Muscle of leg (tissue), 11 donors: Measurements from ENCODE around the gene INPP4B. TPM values are rescaled to one million over a fixed set of nuclear protein-coding genes. Genes with fewer than 3 reads are reported as not detected.

Experiments
- DNase-seq: peaks from one replicate; pipeline ENCODE4 v3.0.0; 2013
- H3K27ac ChIP-seq: one replicate; pipeline ENCODE4 v1.5.1; 2013; ENCODE audit warnings: mild to moderate bottlenecking, low read length, control low read depth
- H3K27me3 ChIP-seq: one replicate; pipeline ENCODE4 v1.6.1; 2013; ENCODE audit warnings: low read length; ENCODE audit not compliant: control insufficient read depth, insufficient read depth
- H3K36me3 ChIP-seq: one replicate; pipeline ENCODE4 v1.6.1; 2013; ENCODE audit warnings: low read length; ENCODE audit not compliant: control insufficient read depth, insufficient read depth
- H3K4me1 ChIP-seq: one replicate; pipeline ENCODE4 v1.6.1; 2013; ENCODE audit warnings: low read length; ENCODE audit not compliant: control insufficient read depth, insufficient read depth
- H3K4me3 ChIP-seq: one replicate; pipeline ENCODE4 v1.5.1; 2013; ENCODE audit warnings: low read length, control low read depth
- H3K9me3 ChIP-seq: replicated peaks from 2 replicates; pipeline ENCODE4 v1.6.1; 2013; ENCODE audit warnings: low read depth, low read length; ENCODE audit not compliant: control insufficient read depth
- WGBS: methylation state at CpG from one replicate; pipeline ENCODE4 v1.1.5; 2013; ENCODE audit warnings: missing lambda C conversion rate; ENCODE audit not compliant: insufficient coverage; 5-methylcytosine and 5-hydroxymethylcytosine counted together
- polyA plus RNA-seq, 8 donors: library from polyadenylated mRNA; unstranded; fragments of 120-200 nt; gene quantifications; one replicate each; pipeline versions ENCODE4 v1.2.1 to v1.2.3, GENCODE V29; 2013; ENCODE audit warnings: inconsistent platforms in 1 of 8, low replicate concordance in 1 of 8; ENCODE audit not compliant: insufficient read length in 8 of 8, insufficient read depth in 1 of 8
- total RNA-seq: library from RNA; stranded (reverse); fragments of 120-200 nt; gene quantifications from one replicate; pipeline ENCODE4 v1.2.4, GENCODE V29; 2013

INPP4B gene
- total and polyA plus RNA-seq, 9 donors: 15.7 to 55.1 (median 30.6) TPM

GRCh38 chr4:142540483-142540804 lies 305.7 kb downstream of the INPP4B start:
- no peak overlapping the region for H3K4me3 ChIP-seq
- H3K27me3 ChIP-seq: no peaks in the 10 kb centered on the region
- no peak overlapping the region for H3K27ac ChIP-seq
- no peaks in the 10 kb centered on the region for H3K9me3 ChIP-seq
- no peaks in the 10 kb centered on the region for H3K4me1 ChIP-seq
- H3K36me3 ChIP-seq: no peaks in the 10 kb centered on the region
- no peak for DNase-seq
- WGBS: no CpG with 5 or more reads among the region's 2 CpGs

DNA sequence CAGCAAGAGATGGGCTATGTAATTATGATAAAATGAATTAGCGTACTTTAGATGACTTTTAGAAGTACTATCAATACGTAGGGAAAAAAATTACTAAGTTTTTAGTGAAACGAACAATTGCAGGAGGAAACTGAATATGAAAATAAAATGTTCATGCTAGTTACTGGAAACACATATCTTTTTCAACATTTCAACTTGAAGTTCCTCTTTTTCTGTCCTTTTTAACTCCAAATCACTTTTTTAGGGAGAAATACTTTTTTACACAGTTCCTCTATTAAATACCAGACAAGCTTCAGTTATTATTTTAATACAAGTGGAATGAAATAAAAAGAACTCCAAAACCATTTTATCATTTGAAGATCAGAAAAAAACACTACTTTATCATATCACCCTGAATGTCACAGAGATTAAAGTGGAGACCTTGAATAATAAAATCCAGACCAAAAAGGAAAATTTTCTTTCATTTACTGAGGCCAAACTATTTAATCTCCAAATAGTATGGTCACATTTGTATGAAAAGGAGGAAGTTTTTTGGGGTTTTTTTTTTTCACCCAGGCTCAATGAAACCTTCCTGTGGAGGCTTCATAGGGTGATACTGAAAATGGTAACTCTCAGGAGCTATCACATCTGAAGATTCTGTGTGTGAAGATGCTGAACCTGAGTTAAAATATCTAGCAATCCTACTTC lies 306.2 kb downstream of the INPP4B start:
- H3K36me3 ChIP-seq: no peaks in the 10 kb centered on the region
- WGBS: no CpG with 5 or more reads among the region's 3 CpGs
- H3K27ac ChIP-seq: no peak overlapping the region
- no peak overlapping the region for H3K4me3 ChIP-seq
- no peaks in the 10 kb centered on the region for H3K4me1 ChIP-seq
- DNase-seq: no peak
- no peaks in the 10 kb centered on the region for H3K9me3 ChIP-seq
- no peaks in the 10 kb centered on the region for H3K27me3 ChIP-seq

- Histone ChIP-seq H3K4me3 (no peak overlapping the region), H3K27ac (no peak overlapping the region), H3K36me3 (no peaks in the 10 kb centered on the region), H3K4me1 (no peaks in the 10 kb centered on the region), H3K27me3 (no peaks in the 10 kb centered on the region), H3K9me3 (no peaks in the 10 kb centered on the region)
- no CpG with 5 or more reads among the region's 1 CpG for WGBS
- DNase-seq: no peak
Measured at GRCh38 chr4:142535009-142535408, 311.1 kb downstream of the INPP4B start.

GRCh38 chr4:142532054-142532453 lies 314.0 kb downstream of the INPP4B start:
- WGBS: 80% methylated on average over 5 of the region's 5 CpGs
- Histone ChIP-seq H3K9me3 (no peaks in the 10 kb centered on the region), H3K4me1 (no peaks in the 10 kb centered on the region)

GRCh38 chr4:142530728-142531127 lies 315.4 kb downstream of the INPP4B start:
- 73% methylated on average over 1 of the region's 1 CpG for WGBS
- no peak overlapping the region for H3K4me3 ChIP-seq
- no peaks in the 10 kb centered on the region for H3K27me3 ChIP-seq
- no peak overlapping the region for H3K27ac ChIP-seq
- H3K36me3 ChIP-seq: no peaks in the 10 kb centered on the region
- no peak for DNase-seq
- no peaks in the 10 kb centered on the region for H3K9me3 ChIP-seq
- H3K4me1 ChIP-seq: no peaks in the 10 kb centered on the region

More at GRCh38 chr4:142532054-142532453, 314.0 kb downstream of the INPP4B start:
- no peak for DNase-seq
- H3K4me3 ChIP-seq: no peak overlapping the region
- no peaks in the 10 kb centered on the region for H3K36me3 ChIP-seq
- H3K27ac ChIP-seq: no peak overlapping the region
- no peaks in the 10 kb centered on the region for H3K27me3 ChIP-seq

- Histone ChIP-seq H3K9me3 (no peaks in the 10 kb centered on the region), H3K36me3 (no peaks in the 10 kb centered on the region), H3K27ac (no peak overlapping the region), H3K27me3 (no peaks in the 10 kb centered on the region), H3K4me3 (no peak overlapping the region), H3K4me1 (no peaks in the 10 kb centered on the region)
- DNase-seq: no peak
- no CpG with 5 or more reads among the region's 1 CpG for WGBS
Measured at GRCh38 chr4:142528433-142528832, 317.7 kb downstream of the INPP4B start.

DNA sequence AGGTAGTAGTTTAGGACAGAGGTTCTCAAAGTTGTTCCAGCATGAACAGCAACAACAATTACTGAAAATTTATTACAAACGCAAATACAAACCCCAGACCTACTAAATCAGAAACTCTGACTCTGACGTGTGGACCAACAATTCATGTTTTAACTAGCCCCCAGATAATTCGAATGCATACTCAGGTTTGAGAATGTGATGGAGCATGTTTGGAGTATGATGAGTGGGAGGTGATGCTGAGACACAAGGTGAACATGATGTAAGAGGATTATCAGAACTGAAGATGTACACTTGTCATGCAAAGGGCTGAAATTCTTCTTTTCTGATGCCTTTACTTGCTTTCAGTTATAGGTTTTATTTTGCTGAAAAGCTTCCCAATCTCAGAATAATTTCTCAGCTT lies 323.0 kb downstream of the INPP4B start:
- H3K4me1 ChIP-seq: no peaks in the 10 kb centered on the region
- H3K36me3 ChIP-seq: no peaks in the 10 kb centered on the region
- H3K9me3 ChIP-seq: no peaks in the 10 kb centered on the region
- DNase-seq: no peak
- H3K27ac ChIP-seq: no peak overlapping the region
- no CpG with 5 or more reads among the region's 3 CpGs for WGBS
- no peaks in the 10 kb centered on the region for H3K27me3 ChIP-seq
- no peak overlapping the region for H3K4me3 ChIP-seq

DNA sequence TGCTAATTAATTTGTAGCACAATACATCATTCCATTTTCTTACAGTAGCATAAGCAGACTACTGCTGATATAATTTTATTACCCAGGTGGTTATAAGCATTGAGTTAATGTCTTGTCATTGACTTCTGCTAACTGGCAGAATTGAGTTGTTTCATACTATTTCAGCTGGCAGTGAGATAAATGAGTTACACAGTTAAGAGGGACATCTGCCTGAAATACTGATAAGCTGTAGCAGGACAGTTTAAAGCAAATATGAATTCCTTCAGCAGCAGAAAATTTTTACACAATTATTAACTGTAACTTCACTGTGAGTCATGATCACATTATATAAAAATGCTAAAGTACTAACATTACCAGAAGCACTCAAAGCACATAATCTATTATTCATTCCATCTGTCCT lies 326.8 kb downstream of the INPP4B start:
- no peaks in the 10 kb centered on the region for H3K36me3 ChIP-seq
- no peaks in the 10 kb centered on the region for H3K4me1 ChIP-seq
- no peaks in the 10 kb centered on the region for H3K27me3 ChIP-seq
- DNase-seq: no peak
- H3K9me3 ChIP-seq: no peaks in the 10 kb centered on the region
- no peak overlapping the region for H3K4me3 ChIP-seq
- no peak overlapping the region for H3K27ac ChIP-seq

DNA sequence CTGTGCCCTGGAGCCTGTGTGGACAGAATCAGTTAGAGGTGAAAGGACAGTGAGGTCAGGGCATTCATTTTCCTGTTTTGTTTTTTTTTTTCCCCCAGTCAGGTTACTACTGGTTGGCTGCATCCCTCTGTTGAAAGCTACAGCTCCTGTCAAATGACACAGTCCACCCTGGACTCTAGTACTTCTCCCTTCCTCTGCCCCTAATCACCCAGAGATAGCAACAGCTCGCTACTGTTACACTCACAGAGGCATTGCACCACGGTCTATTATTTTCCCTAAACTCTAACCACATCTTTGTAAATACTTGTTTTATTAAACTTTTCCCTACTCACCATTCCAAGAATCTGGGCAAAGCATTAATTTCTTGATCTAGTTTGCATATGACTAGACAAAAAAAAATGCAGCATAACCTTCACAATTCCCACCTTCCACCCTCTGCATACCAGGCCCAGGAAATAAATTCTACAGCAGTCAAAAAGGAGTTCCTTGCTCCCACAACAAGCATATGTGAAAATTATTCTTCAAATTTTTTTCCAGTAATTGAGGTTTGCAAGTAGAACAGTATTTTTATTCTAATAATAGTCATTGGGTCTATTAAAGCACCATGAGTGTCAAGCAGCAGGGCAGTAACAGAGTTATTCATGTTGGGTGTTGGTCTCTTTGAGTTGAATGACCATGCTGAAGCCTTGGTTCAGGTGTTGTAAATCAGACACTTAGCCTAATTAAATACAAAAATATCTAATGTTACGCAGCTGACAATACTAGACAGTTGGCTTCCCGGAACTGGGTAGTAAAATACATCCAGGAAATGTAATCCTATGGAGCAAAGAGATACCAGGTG lies 329.2 kb downstream of the INPP4B start:
- WGBS: no CpG with 5 or more reads among the region's 4 CpGs
- H3K27ac ChIP-seq: no peak overlapping the region
- no peaks in the 10 kb centered on the region for H3K27me3 ChIP-seq
- H3K9me3 ChIP-seq: no peaks in the 10 kb centered on the region
- peak; percentile 46 for DNase-seq
- H3K4me3 ChIP-seq: no peak overlapping the region
- H3K36me3 ChIP-seq: no peaks in the 10 kb centered on the region
- no peaks in the 10 kb centered on the region for H3K4me1 ChIP-seq

DNA sequence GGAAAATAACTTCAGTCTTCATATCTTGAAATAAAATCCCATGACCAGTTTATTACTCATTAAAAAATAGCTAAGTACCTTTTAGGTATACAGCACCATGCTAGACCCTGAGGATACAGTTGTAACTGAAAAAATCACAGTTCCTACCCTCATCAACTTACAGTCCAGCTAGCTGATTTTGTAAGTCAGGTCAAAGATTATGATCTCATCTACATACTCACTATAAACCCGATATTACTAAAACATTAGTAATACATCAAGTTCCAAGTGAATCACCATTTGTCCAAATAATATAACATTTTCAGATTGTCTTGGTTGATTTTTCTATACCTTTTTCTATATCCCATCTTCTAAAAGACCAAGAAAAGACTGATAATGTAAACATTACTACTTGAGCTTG lies 333.9 kb downstream of the INPP4B start:
- Histone ChIP-seq H3K27ac (no peak overlapping the region), H3K9me3 (no peaks in the 10 kb centered on the region), H3K27me3 (no peaks in the 10 kb centered on the region), H3K4me3 (no peak overlapping the region), H3K4me1 (no peaks in the 10 kb centered on the region), H3K36me3 (no peaks in the 10 kb centered on the region)
- DNase-seq: no peak
- no CpG with 5 or more reads among the region's 1 CpG for WGBS
